Activated gamma-delta T cell treated with Interleukin-2 at 50 U/mL for 16 hours (primary cell): ENCODE measurements around the gene CEBPG.

ENCODE experiments used
- DNase-seq: peaks from one replicate; pipeline ENCODE4 v3.0.0-alpha.2; 2020

CEBPG gene

DNA sequence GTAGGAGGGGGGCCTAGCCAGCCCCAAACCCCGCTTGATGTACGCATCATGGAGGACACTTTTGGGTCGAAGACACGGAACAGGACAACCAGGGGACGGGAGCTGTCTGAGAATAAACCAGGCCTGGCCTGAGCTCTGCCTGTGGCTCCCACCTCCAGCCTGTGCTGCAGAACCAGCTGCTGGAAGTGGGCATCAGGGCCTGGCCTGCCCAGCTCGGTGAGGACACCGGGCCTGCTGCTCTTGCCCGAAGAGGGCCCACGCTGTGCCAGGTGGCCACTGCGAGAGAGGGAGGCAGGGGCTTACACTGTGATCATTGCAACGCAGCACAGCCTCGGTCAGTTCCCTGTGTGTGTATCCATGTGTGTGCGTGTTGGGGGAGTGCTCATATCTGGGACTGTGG, 34.6 kb downstream of the CEBPG start:
- DNase-seq = no peak

DNA sequence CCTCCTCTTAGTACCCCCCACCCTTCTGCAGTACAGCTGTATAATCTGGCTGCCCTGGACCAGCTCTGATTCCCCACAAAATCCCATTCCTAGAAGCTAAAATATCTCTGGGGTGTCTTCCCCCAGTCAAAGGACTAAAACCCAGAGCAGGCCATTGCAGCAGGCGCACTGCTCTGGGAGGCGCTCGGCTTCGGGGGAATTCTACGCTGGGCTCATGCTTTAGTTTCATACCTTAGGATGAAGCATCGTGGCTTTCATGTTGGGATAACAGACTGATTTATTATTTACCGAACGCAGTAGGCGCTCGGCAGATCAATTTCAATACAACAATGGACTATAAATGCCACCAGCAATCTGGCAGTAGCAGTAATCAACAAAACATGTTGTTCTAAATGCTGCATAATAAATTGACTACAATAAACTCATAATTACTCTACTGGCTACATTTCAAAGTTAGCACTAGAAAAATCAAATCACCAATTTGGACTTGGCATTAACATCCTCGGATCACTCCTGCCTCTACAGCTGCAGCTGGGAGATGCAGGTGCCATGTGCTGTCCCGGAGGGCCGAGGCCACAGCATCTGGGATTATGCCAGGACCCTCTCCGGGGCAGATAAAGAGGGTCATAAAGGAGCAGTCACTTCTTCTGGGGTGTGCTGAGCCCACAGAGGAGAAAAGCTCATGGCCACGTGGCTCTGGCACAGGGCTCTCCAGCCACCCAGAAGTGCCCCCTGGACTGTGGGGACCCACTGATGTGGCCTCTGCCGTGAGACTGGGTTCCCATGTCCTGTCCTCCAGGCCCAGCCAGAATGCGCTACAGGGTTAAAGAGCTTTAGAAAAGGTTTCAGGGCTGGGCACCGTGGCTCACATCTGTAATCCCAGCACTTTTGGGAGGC, 35.3 kb downstream of the CEBPG start:
- DNase-seq = no peak

DNA sequence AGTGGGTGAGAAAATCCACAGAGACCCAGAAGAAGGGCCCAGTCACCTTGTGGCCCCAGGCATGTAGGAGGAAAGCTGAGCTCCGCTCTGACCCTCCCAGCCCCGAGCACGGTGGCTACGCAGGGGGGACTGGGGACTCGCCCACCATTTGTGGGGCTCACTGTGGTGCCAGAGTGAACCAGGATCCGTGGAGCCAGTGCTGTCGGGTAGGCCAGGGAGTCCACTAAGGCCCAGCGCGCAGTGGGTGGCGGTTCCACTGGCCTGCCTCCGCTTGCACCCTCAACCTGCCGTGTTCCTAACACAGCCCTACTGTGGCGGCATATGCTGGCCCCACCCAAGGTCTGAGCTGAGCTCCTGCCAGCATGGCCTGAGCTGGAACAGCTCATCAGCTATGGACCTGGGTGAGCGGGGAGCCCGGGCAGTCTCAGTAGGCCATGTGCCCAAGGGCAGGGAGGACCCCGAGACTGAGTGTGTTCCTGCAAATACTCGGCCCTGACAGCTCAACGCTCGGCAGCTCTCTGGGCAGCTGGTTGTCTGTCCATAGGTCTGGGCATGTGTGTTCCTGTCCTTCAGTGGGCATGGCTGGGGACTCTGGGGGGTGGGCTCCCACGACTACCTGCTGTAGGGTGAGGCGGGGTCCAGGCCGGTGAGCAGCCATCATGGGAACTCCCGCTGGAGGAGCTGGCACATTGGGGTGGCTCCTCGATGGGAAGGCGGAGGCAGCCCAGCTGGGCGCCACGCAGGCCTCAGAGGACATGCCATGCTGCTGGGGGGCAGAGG, 36.6 kb downstream of the CEBPG start:
- DNase-seq = no peak

DNA sequence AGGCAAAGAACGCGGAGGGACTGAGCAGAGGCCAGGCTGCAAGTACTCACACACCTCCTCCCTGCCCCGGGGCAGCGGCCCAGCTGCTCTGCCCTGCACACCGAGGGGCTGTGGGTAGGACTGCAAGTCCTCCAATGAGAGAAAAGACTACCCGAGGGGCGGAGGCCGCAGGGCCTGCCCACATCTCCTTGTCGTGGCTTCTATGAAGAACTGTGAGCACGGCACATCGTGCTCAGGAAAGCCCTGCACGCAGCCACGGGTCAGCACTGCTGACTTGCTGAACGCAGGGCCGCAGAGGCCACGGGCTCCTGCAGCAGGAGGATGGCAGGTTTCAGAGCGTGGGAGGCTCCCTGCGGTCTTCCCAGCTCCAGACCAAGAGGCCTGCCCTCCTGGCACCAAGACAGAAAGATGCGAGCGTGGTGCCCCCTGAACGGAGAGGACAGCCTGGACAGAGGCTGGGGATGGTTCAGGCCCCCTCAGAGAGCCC, 37.4 kb downstream of the CEBPG start:
- no peak for DNase-seq

DNA sequence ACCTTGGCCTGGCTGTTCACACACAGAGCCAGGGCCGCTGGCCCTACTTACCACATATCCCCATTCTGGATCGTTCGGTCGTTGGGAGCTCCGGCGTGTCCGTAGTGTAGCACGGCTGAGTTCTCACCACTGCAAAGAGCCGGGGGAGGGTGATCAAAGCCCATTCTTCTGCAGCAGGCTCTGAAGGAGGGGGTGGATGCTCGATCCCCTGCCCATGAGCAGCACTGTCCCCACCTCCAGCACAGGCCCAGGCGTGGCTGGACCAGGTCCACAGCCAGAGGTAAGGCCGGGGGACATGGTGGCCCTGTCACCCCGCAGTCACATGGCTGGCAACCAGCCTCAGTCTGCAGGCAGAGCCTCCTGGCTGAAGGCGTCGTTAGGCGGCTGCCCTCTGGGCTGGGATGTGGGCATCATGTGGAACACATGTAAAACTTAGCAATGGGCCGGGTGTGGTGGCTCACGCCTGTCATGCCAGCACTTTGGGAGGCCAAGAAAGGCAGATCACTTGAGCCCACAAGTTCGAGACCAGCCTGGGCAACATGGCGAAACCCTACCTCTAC, 38.2 kb downstream of the CEBPG start:
- no peak for DNase-seq

DNA sequence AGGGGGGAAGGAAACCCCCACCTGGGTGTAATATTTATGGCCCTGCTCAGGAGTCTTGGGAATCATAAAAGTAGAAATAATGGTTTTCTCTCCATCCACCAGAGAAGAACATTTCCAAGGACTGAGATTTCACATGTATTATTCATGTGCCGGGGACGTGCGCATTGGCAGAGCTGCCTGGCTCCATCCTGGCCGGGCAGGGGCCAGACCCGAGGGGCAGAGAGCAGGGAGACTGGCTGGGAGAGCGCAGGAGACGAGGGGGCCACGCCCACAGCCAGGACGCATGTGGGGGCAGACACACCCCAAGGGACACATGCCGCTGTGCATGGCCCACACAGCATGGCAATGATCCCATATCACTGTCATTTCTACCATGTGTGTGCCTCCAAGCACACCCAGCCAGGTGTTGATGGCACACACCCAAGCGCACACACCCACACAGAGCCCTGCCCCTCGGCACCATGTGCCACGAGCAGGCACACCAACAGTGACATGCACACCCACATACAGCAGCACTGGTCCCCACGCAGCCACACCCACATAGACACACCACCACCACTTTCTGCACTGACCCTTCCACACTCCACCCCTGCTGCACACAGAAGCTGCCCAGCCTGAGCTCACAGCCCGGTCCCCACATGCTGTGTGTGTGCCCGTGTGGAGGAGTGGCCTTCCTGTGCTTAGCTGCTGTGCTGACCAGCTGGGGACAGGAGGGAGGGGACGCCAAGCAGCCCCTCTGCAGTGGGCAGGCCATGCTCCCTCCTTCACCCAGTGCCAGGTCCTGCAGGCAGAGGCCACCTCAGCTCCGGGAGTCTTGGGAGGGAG, 39.3 kb downstream of the CEBPG start:
- DNase-seq = no peak

DNA sequence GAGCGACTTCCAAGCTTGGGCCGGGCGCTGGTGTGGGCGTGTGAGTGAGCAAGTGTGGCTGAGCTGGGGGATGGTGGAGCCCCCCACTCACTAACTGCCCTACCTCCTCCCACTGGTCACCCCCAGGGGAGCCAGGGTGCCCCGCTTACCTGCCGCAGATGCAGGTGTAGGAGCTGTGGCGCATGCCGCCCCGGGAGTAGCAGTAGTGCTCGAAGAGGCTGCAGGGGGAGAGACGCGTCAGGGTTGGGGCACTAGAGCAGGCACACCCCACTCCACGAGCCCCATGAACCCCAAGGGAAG, 39.9 kb downstream of the CEBPG start:
- DNase-seq = no peak

DNA sequence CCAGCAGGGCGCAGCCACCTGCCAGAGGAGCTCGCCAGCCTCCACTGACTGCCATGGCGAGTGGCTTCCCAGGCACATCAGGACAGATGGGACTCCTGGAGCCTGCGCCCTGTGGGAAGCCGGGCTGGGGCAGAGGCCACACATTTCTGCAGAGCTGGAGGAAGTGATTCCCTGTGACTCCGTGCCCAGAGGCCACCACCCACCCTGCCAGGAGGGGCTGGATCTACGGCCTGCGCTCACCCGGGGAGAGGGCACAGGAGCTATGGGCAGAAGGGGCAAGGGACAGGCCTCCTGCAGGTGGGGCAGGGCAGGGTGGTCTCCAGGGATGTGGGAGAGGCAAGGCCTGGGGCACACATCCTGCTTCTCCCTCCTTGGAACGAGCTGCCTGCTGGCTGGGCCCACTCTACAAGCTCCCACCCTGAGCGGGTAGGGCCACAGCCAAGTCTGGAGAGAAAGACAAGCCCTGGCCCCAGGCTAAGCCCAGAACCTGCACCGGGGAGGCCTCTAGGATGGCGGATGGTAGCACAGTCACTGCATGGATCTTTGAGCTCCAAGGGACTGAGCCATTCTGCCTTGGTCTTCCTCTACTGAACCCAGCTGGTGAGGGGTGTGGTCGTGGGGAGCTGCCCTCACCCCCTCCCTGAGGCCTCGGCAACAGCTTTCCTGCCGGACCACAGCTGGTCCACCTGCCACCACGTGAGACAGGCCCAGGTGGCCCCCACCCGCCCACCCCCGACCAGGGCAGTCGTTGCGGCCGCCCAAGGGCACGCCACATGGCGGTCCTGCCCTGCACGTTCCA, 40.6 kb downstream of the CEBPG start:
- no peak for DNase-seq

DNA sequence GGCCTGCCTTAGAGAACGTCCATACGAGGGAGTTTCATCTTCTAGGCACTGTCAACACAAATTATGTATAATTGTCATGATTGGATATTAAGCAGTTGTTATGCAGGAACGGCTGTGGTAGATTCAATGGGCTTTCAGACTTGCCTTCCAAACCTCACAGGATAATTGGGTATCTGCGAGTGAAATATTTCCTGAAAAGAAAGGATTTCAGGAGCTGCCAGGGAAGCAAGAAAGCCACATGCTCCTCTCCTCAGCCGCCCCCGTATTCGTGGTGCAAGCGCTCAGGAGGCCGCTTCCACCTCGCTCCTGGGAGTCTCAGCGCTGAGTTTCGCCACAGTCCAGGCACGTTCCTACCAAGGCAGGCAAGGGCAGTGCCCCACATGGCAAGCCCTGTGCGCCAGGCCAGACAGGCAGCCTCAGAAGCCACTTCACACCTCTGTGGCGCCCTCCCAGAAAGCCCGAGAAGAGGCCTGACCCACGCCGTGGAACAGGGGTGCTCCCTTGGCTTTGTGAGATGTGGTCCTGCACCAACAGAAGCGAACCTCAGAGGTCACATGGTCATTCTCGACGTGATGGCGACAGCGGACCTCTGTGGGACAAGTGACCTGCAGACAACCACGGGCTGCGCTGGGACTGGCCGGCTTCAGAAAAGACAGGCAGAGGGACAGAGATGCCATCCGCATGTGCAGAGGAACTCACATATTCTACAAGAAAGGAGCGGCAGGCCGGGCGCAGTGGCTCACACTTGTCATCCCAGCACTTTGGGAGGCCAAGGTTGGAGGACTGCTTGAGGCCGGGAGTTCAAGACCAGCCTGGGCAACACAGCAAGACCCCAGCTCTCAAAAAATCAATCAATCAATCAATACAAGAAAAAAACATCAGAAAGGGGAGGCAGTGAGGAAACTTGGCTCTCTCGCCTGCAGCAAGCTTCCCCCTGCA, 41.4 kb downstream of the CEBPG start:
- DNase-seq = no peak

DNA sequence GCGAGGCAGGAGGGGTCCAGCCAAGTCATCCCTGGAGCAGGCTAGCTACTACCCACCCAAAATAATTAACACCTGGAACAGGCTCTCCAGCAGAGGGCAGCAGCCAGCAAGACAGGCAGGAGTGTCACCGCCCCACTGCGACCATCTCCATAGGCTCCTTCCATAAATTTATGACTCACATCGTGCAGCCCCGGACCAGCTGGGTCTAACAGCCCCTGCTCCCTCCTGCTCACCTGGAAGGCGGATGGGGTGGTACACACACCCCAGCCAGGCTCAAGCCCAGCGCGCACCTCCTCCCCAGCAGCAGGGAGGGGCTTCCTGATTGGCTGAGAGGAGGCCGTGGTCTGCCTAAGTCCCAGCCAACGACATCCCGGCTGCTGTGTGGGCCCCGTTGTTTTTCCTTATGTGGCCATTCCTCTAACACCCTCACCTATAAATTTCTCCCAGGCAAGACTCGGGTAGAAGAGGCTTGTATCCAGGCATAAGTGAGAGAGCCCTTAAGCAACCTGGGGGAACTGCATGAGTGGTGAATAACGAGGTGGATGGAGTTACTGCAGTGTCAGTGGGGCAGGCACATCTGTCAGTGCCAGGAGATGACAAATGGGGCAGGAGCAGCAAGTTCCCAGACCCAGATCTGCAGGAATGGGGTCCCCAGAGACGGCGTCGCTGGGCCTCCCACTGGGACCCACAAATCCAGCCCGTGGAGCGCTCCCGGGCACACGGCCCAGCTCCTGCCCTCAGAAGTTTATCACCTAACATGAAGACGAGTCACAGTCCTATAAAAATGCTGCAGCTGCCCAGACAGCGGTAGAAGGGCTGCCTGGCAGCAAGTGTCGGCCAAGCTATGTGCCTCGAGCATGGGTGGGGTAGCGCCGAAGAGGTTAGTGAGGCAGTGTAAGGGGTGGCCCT, 43.1 kb downstream of the CEBPG start:
- peak; percentile 63 for DNase-seq

DNA sequence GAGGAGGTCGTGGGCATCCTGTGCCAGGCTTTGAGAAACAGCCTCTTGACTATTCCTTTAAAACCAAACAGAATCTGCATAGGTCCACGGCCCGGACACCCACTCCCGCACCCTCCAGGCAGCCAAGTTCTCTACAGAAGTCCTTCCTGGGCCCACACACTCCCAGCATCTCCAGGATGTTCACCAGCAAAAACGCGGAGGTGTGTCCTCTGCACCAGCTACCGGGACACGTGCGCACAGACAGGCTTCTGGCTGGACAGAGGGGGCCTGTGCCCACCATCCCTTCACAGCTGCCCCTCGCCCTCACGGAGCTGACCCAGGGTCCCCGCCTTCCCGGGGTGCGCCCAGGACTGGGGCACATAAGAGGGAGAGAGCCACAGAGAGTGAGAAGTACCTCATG, 44.2 kb downstream of the CEBPG start:
- DNase-seq = no peak

DNA sequence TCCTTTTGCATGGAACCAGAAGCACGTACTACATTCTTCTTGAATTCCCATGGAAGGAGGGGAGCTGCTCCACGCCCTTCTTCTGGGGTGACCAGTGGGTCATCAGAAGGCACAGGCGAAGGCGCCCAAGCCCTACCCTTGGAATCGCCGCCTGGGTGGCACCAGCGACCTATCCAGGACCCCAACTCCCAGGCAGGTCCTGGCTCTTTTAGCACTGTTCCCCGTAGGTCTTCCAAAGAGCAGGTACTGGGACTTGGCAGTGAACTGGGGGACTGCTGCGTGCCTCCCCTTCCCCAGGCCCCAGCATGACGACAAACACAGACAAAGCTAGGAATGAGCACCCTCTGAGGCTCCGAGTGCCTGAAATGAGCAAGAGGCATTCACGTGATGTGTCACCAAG, 45.0 kb downstream of the CEBPG start:
- no peak for DNase-seq

DNA sequence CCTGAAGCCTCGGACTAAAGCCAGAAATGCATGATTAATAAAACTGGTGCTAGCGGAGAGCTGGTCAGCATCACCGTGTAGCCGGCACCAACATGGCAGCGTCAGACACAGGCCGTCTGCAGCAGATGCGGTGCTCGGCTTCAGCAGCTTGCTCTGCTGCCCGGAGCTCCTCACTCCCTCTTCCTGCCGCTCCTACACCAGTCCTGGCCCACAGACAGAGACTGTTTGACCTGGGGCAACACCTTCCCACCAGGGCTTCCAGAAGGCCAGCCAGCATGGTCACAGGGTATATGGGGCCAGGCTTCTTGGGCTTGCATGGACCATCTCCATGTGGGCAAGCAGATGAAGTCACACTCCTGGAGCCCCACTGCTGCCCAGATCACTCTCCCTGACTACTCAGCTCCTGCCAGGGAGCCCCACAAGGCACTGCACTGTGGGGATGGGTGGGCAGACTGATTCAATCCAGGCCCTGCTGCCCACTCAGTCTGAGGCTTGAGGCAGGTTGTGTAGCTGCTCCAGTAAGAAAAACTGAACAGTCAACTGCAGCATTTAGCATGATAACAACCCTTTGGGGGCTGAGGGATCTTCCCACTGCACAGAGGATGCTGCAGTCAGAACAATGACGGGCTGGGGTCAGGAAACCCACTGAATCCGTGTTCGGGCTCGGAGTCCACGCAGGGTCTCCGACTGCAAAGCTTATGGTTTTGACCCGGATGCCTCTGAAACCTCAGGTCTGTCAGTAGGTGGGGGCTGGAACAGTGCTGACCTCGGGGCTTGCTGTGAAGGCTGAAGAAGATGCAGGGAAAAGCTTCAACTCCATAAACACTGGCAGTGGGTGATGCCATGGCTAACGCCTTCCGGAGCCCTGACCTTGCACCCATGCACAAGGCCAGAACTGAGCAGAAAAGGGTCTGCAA, 45.6 kb downstream of the CEBPG start:
- no peak for DNase-seq

DNA sequence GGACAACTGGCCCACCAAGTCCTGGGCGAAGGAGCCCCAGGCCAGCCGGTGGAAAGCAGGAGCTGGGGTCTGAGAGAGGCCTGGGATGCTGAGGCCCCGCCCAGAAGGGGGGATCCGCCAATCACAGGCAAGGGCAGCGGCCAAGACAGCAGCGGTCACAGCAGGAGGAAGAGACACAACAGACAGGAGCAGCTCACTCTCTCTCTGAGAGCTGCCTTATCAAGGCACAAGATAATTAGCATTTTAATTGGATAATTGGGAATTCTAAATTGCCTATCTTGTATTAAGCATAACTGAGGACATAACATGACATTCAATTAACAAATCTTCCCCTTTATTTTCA, 46.2 kb downstream of the CEBPG start:
- DNase-seq = no peak

DNA sequence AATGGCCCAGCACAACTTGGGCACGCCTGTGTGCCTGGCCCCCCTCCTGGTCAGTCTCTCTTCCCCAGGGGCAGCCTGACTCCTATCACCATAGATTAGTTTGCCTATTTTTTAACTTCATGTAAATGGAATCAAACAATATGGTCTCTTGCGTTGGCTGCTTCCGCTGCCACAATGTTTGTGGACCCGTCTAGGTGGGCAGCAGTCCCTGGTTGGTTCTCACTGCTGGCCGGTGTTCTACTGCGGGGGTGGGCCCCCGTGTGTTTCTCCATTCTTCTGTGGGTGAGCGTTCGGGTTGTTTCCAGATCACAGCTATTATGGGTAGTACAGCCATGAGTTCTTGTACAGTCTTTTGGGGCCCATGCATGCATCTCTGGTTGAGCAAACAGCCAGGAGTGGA, 47.3 kb downstream of the CEBPG start:
- no peak for DNase-seq

DNA sequence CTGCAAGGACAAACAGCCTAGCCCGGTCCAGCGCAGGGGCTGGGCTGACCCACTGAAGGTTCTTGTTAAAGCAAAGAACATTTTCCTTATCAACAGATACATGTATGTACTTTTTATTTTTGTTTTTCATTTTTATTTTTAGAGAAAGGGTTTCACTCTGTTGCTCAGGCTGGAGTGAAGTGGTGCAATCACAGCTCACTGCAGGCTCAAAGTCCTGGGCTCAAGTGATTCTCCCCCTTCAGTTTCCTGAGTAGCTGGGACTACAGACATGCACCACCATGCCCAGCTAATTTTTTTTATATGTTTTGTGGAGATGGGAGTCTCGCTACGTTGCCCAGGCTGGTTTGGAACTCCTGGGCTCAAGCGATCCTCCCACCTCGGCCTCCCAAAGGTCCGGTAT, 47.9 kb downstream of the CEBPG start:
- no peak for DNase-seq

DNA sequence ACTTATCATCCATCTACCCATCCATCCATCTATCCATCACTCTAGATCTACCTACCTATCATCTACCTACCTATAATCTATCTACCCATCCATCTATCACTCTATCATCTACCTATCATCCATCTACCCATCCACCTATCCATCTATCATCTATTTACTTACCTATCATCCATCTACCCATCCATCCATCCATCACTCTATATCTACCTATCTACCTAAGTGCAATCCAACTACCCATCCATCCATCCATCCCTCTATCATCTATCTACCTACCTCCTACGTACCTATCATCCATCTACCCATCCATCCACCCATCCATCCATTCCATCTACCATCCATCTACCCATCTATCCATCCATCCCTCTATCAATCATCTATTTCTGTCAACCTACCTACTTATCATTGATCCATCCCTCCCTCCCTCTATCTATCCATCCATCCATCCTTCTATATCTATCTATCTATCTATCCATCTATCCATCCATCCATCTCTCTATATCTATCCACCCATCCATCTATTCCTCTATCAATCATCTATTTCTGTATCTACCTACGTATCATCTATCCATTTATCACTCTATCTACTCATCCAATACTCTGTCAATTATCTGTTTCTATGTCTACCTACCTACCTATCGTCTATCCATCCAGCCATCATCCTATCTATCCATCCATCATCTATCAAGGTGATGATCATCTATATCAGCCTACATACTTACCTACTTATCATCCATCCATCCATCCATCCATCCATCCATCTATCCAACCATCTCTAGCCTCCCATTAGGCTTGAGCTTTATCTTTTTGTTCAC, 49.1 kb downstream of the CEBPG start:
- DNase-seq = no peak

DNA sequence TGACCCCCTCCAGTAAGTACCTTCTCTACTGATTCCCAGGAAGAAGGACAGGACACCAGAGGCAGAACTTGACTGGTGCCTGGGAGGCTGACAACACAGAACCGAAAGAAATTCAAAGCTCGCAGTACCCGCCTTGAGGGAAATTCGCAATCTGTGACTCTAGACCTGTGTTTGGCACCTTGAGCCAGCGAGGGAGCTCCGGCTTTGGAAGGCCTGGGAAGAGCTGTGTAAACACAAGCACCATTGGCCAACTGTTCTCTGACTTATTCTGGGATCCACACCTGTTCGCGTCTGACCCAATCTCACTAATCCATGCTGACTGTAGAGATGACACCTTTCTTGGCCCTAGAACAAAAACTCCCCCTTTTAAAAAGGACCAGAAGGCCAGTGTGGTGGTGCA, 50.7 kb downstream of the CEBPG start:
- DNase-seq = no peak
